ENCODE measurements around the gene ABCB1. TPM values are rescaled to one million over a fixed set of nuclear protein-coding genes. Genes with fewer than 3 reads are reported as not detected.

Gene ABCB1
- polyA plus RNA-seq, 4 donors: 17.3 to 87.6 (median 58.6) TPM

- no peak for DNase-seq
- peaks cover 0 to 2% (median 0%) of the 10 kb centered on the region in 3 donors for H3K27me3 ChIP-seq (ENCODE audit: control insufficient read depth in 3 of 3, insufficient read depth in 3 of 3, low read length in 3 of 3)
- H3K27ac ChIP-seq (ENCODE audit: low read depth in 1 of 3, low read length in 2 of 3): no peak overlapping the region
- H3K4me1 ChIP-seq (ENCODE audit: control insufficient read depth in 3 of 3, insufficient read depth in 2 of 3, low read depth in 1 of 3, low read length in 2 of 3): no peaks in the 10 kb centered on the region
- no peaks in the 10 kb centered on the region for H3K9me3 ChIP-seq (ENCODE audit: control insufficient read depth in 2 of 2, insufficient read depth in 1 of 2, low read depth in 1 of 2, low read length in 1 of 2)
- FAIRE-seq: no peak
- 63 to 72% (median 64%) methylated on average over 3 of the region's 3 CpGs for WGBS, 3 donors
- H3K4me3 ChIP-seq (ENCODE audit: low read depth in 1 of 3, low read length in 3 of 3): no peak overlapping the region
- no peaks in the 10 kb centered on the region for H3K36me3 ChIP-seq (ENCODE audit: control insufficient read depth in 3 of 3, insufficient read depth in 2 of 3, low read depth in 1 of 3, low read length in 3 of 3)
Observed at GRCh38 chr7:87458148-87458547, 142.5 kb downstream of the ABCB1 start.

- Histone ChIP-seq H3K27ac (ENCODE audit: low read depth in 1 of 3, low read length in 2 of 3) (no peak overlapping the region), H3K4me1 (ENCODE audit: control insufficient read depth in 3 of 3, insufficient read depth in 2 of 3, low read depth in 1 of 3, low read length in 2 of 3) (no peaks in the 10 kb centered on the region), H3K36me3 (ENCODE audit: control insufficient read depth in 3 of 3, insufficient read depth in 2 of 3, low read depth in 1 of 3, low read length in 3 of 3) (no peaks in the 10 kb centered on the region), H3K27me3 (ENCODE audit: control insufficient read depth in 3 of 3, insufficient read depth in 3 of 3, low read length in 3 of 3) (peaks cover 0 to 2% (median 0%) of the 10 kb centered on the region in 3 donors), H3K9me3 (ENCODE audit: control insufficient read depth in 2 of 2, insufficient read depth in 1 of 2, low read depth in 1 of 2, low read length in 1 of 2) (no peaks in the 10 kb centered on the region), H3K4me3 (ENCODE audit: low read depth in 1 of 3, low read length in 3 of 3) (no peak overlapping the region)
- DNase-seq (no peak), FAIRE-seq (no peak)
- 22 to 50% (median 23%) methylated on average over 2 of the region's 2 CpGs for WGBS, 3 donors
Observed at GRCh38 chr7:87456247-87456646, 144.4 kb downstream of the ABCB1 start.

Other genes with a start within 250 kb of the ABCB1 start
- gene ABCB4, start 125.2 kb downstream of the ABCB1 start, polyA plus RNA-seq: 1 to 10 TPM in 1 of 4 donors, under 1 TPM in 2, not detected in 1; 0.16 to 1.4 (median 0.86) TPM
- 1 to 10 TPM; 2.4 to 6.5 (median 4.5) TPM for gene RUNDC3B, start 27.5 kb upstream of the ABCB1 start, polyA plus RNA-seq

Measured in small intestine (tissue), 7 donors.